Smooth muscle cell (in vitro differentiated cells): ENCODE data around the gene TSKU. TPM values are rescaled to one million over a fixed set of nuclear protein-coding genes. Genes with fewer than 3 reads are reported as not detected.
A peak's percentile ranks its signal among the peaks of the same experiment; 100 is the strongest.

ENCODE experiments used
- DNase-seq: peaks from one replicate; lab custom pipeline; 2025; ENCODE audit not compliant: unreplicated experiment; lab: John Stamatoyannopoulos, UW
- H2AFZ ChIP-seq: fragments of 200-600 bp; sonication (generic); 2 replicates; pipeline ENCODE4 v1.6.0; 2016; ENCODE audit warnings: antibody characterized with exemption, low read depth, mild to moderate bottlenecking
- H3F3A ChIP-seq: fragments of 200-600 bp; sonication (generic); 2 replicates; pipeline ENCODE4 v1.6.0; 2017; ENCODE audit warnings: antibody characterized with exemption, low read depth
- H3K27ac ChIP-seq: fragments of 200-600 bp; sonication (generic); 2 replicates; pipeline ENCODE4 v1.5.1; 2016; ENCODE audit warnings: low read depth, mild to moderate bottlenecking
- H3K27me3 ChIP-seq: fragments of 200-600 bp; sonication (generic); 2 replicates; pipeline ENCODE4 v1.6.1; 2016; ENCODE audit warnings: low read depth, mild to moderate bottlenecking
- H3K36me3 ChIP-seq: fragments of 200-600 bp; sonication (generic); 2 replicates; pipeline ENCODE4 v1.5.1; 2016; ENCODE audit warnings: low read depth
- H3K4me1 ChIP-seq: fragments of 200-600 bp; sonication (generic); 2 replicates; pipeline ENCODE4 v1.5.1; 2016; ENCODE audit warnings: low read depth
- H3K4me2 ChIP-seq: fragments of 200-600 bp; sonication (generic); 2 replicates; pipeline ENCODE4 v1.6.0; 2016; ENCODE audit warnings: mild to moderate bottlenecking
- H3K4me3 ChIP-seq: fragments of 200-600 bp; sonication (generic); 2 replicates; pipeline ENCODE4 v1.5.1; 2016; ENCODE audit warnings: mild to moderate bottlenecking
- H3K79me2 ChIP-seq: fragments of 200-600 bp; sonication (generic); 2 replicates; pipeline ENCODE4 v1.6.0; 2016; ENCODE audit warnings: low read depth, mild to moderate bottlenecking
- H3K9ac ChIP-seq: fragments of 200-600 bp; sonication (generic); 2 replicates; pipeline ENCODE4 v1.6.0; 2016; ENCODE audit warnings: low read depth
- H3K9me3 ChIP-seq: fragments of 200-600 bp; sonication (generic); replicated peaks from 2 replicates; pipeline ENCODE4 v1.5.1; 2016; ENCODE audit warnings: low read depth
- H4K20me1 ChIP-seq: fragments of 200-600 bp; sonication (generic); 2 replicates; pipeline ENCODE4 v1.6.0; 2016; ENCODE audit warnings: low read depth
- WGBS: methylation state at CpG from one replicate; pipeline ENCODE4 v1.1.7; 2016; ENCODE audit warnings: low lambda C conversion rate; 5-methylcytosine and 5-hydroxymethylcytosine counted together
- polyA plus RNA-seq: library from polyadenylated mRNA; unstranded; fragments of >200 nt; fragmentation: Nextera tagmentation; extraction: Ambion mirVana; gene quantifications from 2 replicates; pipeline ENCODE4 v1.2.1, GENCODE V29; 2016
- total RNA-seq: library from RNA; depleted of rRNA; stranded (reverse); fragments of >200 nt; gene quantifications from 2 replicates; pipeline ENCODE4 v1.2.3, GENCODE V29; 2014
- TF ChIP-seq, protein P1 (sequence below): fragments of 200-600 bp; sonication (generic); IDR thresholded peaks from 2 replicates; pipeline ENCODE4 v1.5.1; 2017; ENCODE audit warnings: borderline replicate concordance, mild to moderate bottlenecking, antibody characterized with exemption; ENCODE audit not compliant: insufficient read depth, poor library complexity, severe bottlenecking

The TSKU gene
- total and polyA plus RNA-seq, 2 experiments from 2014 or later: 75.2 to 144 TPM

DNA sequence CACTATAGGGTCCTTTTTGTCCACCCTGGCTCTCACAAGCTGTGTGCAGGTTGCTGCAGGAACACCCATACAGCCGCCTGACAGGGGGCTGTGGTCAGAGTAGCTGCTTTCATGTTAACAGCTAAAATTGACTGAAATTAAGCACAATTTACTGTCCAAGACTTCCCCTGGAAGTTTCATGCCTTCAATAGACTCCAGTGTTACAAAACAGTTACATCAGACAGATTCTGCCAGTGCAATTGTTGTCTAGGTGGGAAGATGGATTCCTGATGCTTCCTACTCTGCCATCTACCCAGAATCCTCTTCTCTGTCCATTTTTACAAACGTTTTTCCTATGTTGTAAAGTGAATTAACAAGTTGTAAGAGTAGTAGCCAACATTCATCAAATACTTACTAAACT is 5.3 kb upstream of the TSKU start:
- peaks cover 16% of the 10 kb centered on the region for H3K4me1 ChIP-seq
- no peak overlapping the region for H3K4me2 ChIP-seq
- H3K9me3 ChIP-seq: peaks cover 4% of the 10 kb centered on the region
- H3K9ac ChIP-seq: no peak overlapping the region
- no peak overlapping the region for H2AFZ ChIP-seq
- peaks cover 4% of the 10 kb centered on the region for H3K36me3 ChIP-seq
- H3K79me2 ChIP-seq: no peaks in the 10 kb centered on the region
- no peak for DNase-seq
- no peaks in the 10 kb centered on the region for H3K27me3 ChIP-seq
- 74% methylated on average over 2 of the region's 2 CpGs for WGBS
- TF ChIP-seq, protein P1, sequence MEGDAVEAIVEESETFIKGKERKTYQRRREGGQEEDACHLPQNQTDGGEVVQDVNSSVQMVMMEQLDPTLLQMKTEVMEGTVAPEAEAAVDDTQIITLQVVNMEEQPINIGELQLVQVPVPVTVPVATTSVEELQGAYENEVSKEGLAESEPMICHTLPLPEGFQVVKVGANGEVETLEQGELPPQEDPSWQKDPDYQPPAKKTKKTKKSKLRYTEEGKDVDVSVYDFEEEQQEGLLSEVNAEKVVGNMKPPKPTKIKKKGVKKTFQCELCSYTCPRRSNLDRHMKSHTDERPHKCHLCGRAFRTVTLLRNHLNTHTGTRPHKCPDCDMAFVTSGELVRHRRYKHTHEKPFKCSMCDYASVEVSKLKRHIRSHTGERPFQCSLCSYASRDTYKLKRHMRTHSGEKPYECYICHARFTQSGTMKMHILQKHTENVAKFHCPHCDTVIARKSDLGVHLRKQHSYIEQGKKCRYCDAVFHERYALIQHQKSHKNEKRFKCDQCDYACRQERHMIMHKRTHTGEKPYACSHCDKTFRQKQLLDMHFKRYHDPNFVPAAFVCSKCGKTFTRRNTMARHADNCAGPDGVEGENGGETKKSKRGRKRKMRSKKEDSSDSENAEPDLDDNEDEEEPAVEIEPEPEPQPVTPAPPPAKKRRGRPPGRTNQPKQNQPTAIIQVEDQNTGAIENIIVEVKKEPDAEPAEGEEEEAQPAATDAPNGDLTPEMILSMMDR: no peak
- no peaks in the 10 kb centered on the region for H4K20me1 ChIP-seq
- no peak overlapping the region for H3K4me3 ChIP-seq
- no peaks in the 10 kb centered on the region for H3F3A ChIP-seq
- no peak overlapping the region for H3K27ac ChIP-seq

DNA sequence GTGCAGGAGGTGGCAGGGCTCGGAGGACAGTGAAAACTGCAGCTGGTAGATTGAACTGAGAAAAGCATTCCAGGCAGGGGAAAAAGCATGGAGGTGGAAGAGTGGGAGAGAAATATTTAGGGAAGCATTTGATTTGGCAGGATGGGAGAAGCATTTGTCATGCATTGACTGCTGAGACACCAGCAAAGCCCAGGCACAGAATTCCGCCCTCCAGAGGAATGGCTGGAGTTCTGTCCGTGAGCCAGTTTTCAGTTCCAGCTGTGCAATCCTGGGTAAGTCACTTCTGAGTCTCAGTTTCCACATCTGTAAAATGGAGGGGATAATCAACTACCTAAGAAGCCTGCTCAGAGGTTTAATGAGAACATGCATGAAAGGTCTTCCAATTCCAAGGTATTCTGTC is 4.3 kb upstream of the TSKU start:
- no peaks in the 10 kb centered on the region for H4K20me1 ChIP-seq
- DNase-seq: no peak
- TF ChIP-seq, protein P1: no peak
- H3K27ac ChIP-seq: no peak overlapping the region
- H3F3A ChIP-seq: no peaks in the 10 kb centered on the region
- H3K4me1 ChIP-seq: peaks cover 16% of the 10 kb centered on the region
- no peak overlapping the region for H3K4me2 ChIP-seq
- WGBS: 89% methylated on average over 3 of the region's 3 CpGs
- peaks cover 4% of the 10 kb centered on the region for H3K36me3 ChIP-seq
- H2AFZ ChIP-seq: no peak overlapping the region
- H3K79me2 ChIP-seq: peaks cover 3% of the 10 kb centered on the region
- H3K9me3 ChIP-seq: peaks cover 4% of the 10 kb centered on the region
- H3K4me3 ChIP-seq: no peak overlapping the region
- no peak overlapping the region for H3K9ac ChIP-seq
- H3K27me3 ChIP-seq: no peaks in the 10 kb centered on the region

DNA sequence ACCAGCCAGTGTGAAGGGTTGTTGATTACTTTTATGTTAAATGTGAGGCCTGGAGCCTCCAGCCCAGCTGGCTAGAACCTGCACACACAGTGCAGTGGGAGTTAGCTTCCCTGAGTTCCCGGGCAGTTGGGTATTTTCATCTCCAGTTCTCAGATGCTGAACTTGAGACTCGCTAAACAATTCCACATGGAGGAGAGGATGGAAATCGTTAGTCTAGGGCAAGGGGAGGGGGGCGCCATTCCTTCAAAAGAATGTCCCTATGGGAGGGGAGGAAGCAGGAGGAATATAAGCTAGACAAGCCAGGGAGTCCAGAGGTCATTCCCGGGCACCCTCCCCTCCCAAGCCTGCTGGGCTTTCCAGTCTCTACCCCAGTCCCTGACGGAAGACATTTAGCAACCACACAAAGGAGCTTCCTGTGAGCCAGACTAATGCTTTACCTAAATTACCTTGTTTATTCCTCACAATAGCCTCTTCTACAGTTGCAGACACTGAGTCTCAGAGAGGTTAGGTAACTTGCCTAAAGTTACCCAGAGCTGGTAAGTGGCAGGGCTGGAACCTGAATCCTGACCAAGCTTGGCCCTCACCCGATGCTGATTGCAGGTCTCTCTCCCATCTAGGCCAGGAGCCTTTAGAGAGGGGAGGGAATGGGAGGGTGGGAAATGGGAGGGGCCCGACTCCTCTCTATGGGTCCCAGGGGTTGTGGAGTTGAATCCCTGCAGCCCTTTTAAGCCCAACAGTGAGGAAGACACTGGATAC is 1.9 kb upstream of the TSKU start:
- no peak for DNase-seq
- TF ChIP-seq, protein P1: no peak
- Histone ChIP-seq H3K79me2 (peaks cover 27% of the 10 kb centered on the region), H3K36me3 (peaks cover 4% of the 10 kb centered on the region), H2AFZ (no peak overlapping the region), H3F3A (no peaks in the 10 kb centered on the region), H3K9ac (no peak overlapping the region), H3K27me3 (no peaks in the 10 kb centered on the region), H3K4me2 (peak overlapping the region; percentile 92), H3K4me3 (peak overlapping the region; percentile 96), H3K27ac (peak overlapping the region; percentile 91), H3K4me1 (peaks cover 31% of the 10 kb centered on the region), H4K20me1 (peaks cover 22% of the 10 kb centered on the region), H3K9me3 (peaks cover 2% of the 10 kb centered on the region)
- 43% methylated on average over 8 of the region's 8 CpGs for WGBS
